Endothelial cell of umbilical vein (primary cell): ENCODE measurements around the gene MFSD6. TPM values are rescaled to one million over a fixed set of nuclear protein-coding genes. Genes with fewer than 3 reads are reported as not detected.

Experiments
- BruUV-seq: library from RNA; stranded (reverse); fragments of 400-500 nt; replicated peaks from 2 replicates; lab custom pipeline; 2021; lab: Mats Ljungman, UMichigan
- CTCF ChIA-PET: fragments of 300-600, 350-600 bp; sonication (Branson Sonifier 250); formaldehyde crosslinking; loops from one replicate; lab custom pipeline; 2021; ENCODE audit warnings: antibody characterized with exemption, inconsistent platforms; lab: Charles Lee
- POLR2A ChIA-PET: fragments of 300-600, 350-600 bp; sonication (Branson Sonifier 250); formaldehyde crosslinking; loops from one replicate; lab custom pipeline; 2021; ENCODE audit warnings: antibody characterized with exemption, inconsistent platforms; lab: Charles Lee
- DNase-seq: peaks from one replicate; pipeline ENCODE4 v3.0.0-alpha.2; 2011; ENCODE audit warnings: low read depth, low spot score
- FAIRE-seq: peaks from 2 replicates; lab custom pipeline; 2011; peaks lifted over from hg19 to GRCh38; lab: Jason Lieb, UNC
- H2AFZ ChIP-seq: 2 replicates; pipeline ENCODE4 v1.6.0; 2012; ENCODE audit warnings: low read depth, low read length, control low read depth, inconsistent platforms
- H3K27ac ChIP-seq: 2 replicates; pipeline ENCODE4 v1.5.1; 2011; ENCODE audit warnings: low read depth, mild to moderate bottlenecking, control low read depth, low read length, moderate library complexity; ENCODE audit not compliant: insufficient read depth
- H3K27me3 ChIP-seq, 2 experiments: 2 replicates each; pipeline versions ENCODE4 v1.6.0 to v1.6.1; 2011; ENCODE audit warnings: low read length in 2 of 2, mixed read lengths in 1 of 2; ENCODE audit not compliant: control insufficient read depth in 2 of 2, insufficient read depth in 2 of 2
- H3K36me3 ChIP-seq, 2 experiments: 2 replicates in 1 of 2; 3 replicates in 1 of 2; pipeline ENCODE4 v1.5.1; 2011; ENCODE audit warnings: low read length in 2 of 2, mild to moderate bottlenecking in 1 of 2, moderate library complexity in 1 of 2; ENCODE audit not compliant: control insufficient read depth in 2 of 2, insufficient read depth in 2 of 2; ENCODE audit errors: extremely low read depth in 1 of 2
- H3K4me1 ChIP-seq: 3 replicates; pipeline ENCODE4 v1.5.1; 2011; ENCODE audit warnings: mild to moderate bottlenecking, low read length; ENCODE audit not compliant: control insufficient read depth, insufficient read depth; ENCODE audit errors: extremely low read depth
- H3K4me2 ChIP-seq: 2 replicates; pipeline ENCODE4 v1.6.1; 2011; ENCODE audit warnings: low read length, control low read depth, mixed read lengths; ENCODE audit not compliant: insufficient read depth
- H3K4me3 ChIP-seq, 3 experiments: fragments of 200-600 bp in 1 of 3; sonication (generic), shearing (Covaris generic) in 1 of 3; replicated peaks in 1 of 3; 2 replicates each; pipeline ENCODE4 v1.5.1; 2011 to 2016; ENCODE audit warnings: control low read depth in 3 of 3, low read length in 3 of 3, mild to moderate bottlenecking in 2 of 3, inconsistent platforms in 1 of 3, low read depth in 1 of 3, moderate library complexity in 1 of 3; ENCODE audit not compliant: insufficient read depth in 1 of 3
- H3K79me2 ChIP-seq: 2 replicates; pipeline ENCODE4 v1.6.0; 2012; ENCODE audit warnings: low read length, inconsistent platforms; ENCODE audit not compliant: control insufficient read depth, insufficient read depth
- H3K9ac ChIP-seq: replicated peaks from 2 replicates; pipeline ENCODE3; 2011; ENCODE audit warnings: low read length, control low read depth; ENCODE audit not compliant: insufficient read depth; ENCODE audit errors: extremely low read depth
- H3K9me1 ChIP-seq: replicated peaks from 3 replicates; pipeline ENCODE4 v1.6.0; 2011; ENCODE audit warnings: mild to moderate bottlenecking, low read length; ENCODE audit not compliant: control insufficient read depth, insufficient read depth; ENCODE audit errors: extremely low read depth
- H3K9me3 ChIP-seq: replicated peaks from 2 replicates; pipeline ENCODE4 v1.5.1; 2012; ENCODE audit warnings: low read length, inconsistent platforms; ENCODE audit not compliant: control insufficient read depth, insufficient read depth
- H4K20me1 ChIP-seq: replicated peaks from 2 replicates; pipeline ENCODE3; 2011; ENCODE audit warnings: mild to moderate bottlenecking, low read length; ENCODE audit not compliant: control insufficient read depth, insufficient read depth; ENCODE audit errors: extremely low read depth
- CTCF ChIP-seq, 2 donors: IDR thresholded peaks; 1 replicate in 1 of 2; 2 replicates in 1 of 2; pipeline ENCODE4 v1.5.1; 2011; ENCODE audit warnings: low read length in 2 of 2, mild to moderate bottlenecking in 2 of 2, moderate library complexity in 2 of 2, control low read depth in 1 of 2, inconsistent platforms in 1 of 2, low read depth in 1 of 2; ENCODE audit not compliant: insufficient read depth in 1 of 2; ENCODE audit errors: extremely low read depth in 1 of 2
- EZH2 ChIP-seq: IDR thresholded peaks from 2 replicates; pipeline ENCODE4 v1.6.1; 2012; ENCODE audit warnings: borderline replicate concordance, low read depth, mild to moderate bottlenecking, moderate library complexity, low read length, inconsistent platforms; ENCODE audit not compliant: severe bottlenecking
- FOS ChIP-seq: IDR thresholded peaks from 2 replicates; pipeline ENCODE4 v1.6.1; 2011; ENCODE audit warnings: mild to moderate bottlenecking, low read length, moderate library complexity, borderline replicate concordance; ENCODE audit not compliant: insufficient read depth
- GATA2 ChIP-seq: IDR thresholded peaks from 2 replicates; pipeline ENCODE4 v1.7.0; 2011; ENCODE audit warnings: low read depth, mild to moderate bottlenecking, moderate library complexity, mixed read lengths, low read length; ENCODE audit not compliant: insufficient read length, insufficient read depth
- JUN ChIP-seq: IDR thresholded peaks from 2 replicates; pipeline ENCODE4 v1.6.1; 2011; ENCODE audit warnings: borderline replicate concordance, low read depth; ENCODE audit not compliant: insufficient read length, insufficient read depth
- MYC ChIP-seq: IDR thresholded peaks from one replicate; pipeline ENCODE4 v1.6.1; 2011; ENCODE audit warnings: mild to moderate bottlenecking, low read depth, low read length
- POLR2A ChIP-seq: IDR thresholded peaks from 2 replicates; pipeline ENCODE4 v1.6.1; 2012; ENCODE audit warnings: low read depth, mild to moderate bottlenecking, control low read depth, low read length
- POLR2AphosphoS5 ChIP-seq: IDR thresholded peaks from 2 replicates; pipeline ENCODE4 v1.6.1; 2012; ENCODE audit warnings: low read depth, mild to moderate bottlenecking, control low read depth, low read length, moderate library complexity; ENCODE audit not compliant: insufficient read depth
- dilution Hi-C: fragments of 300-500 bp; cut with MboI; formaldehyde crosslinking; loops from one replicate; pipeline ENCODE4 v1.15.0; 2019; ENCODE audit warnings: low sequenced_read_pairs; ENCODE audit not compliant: extremely low pct_ligation_motif_present
- intact Hi-C: fragments of 100-400 bp; cut with micrococcal nuclease; formaldehyde crosslinking; loops from one replicate; pipeline ENCODE4 v1.10.0; 2022
- polyA plus RNA-seq, 4 experiments: library from polyadenylated mRNA; depleted of rRNA in 3 of 4; stranded (reverse) in 3 of 4; unstranded in 1 of 4; fragments of >200 nt; gene quantifications; 2 replicates each; pipeline versions ENCODE4 v1.2.1 to v1.2.3, GENCODE V29; 2011 to 2012; ENCODE audit warnings: missing spikeins in 1 of 4
- total RNA-seq: library from RNA; stranded (reverse); gene quantifications from 2 replicates; pipeline ENCODE4 v1.2.3, GENCODE V29; 2021
- TF ChIP-seq, protein P1 (sequence below): IDR thresholded peaks from 2 replicates; pipeline ENCODE4 v1.6.1; 2011; ENCODE audit not compliant: insufficient read depth, insufficient read length

The MFSD6 gene
- total and polyA plus RNA-seq, 2 donors (not counting 3 experiments of a cell fraction or from before 2014, with no cell fraction given), result 4.3 to 4.5 TPM

GRCh38 chr2:190535121-190535439 is 126.9 kb downstream of the MFSD6 start:
- peaks cover 2% of the 10 kb centered on the region for H3K9me3 ChIP-seq
- H3K27me3 ChIP-seq, result no peaks in the 10 kb centered on the region
- no peak for FAIRE-seq
- H3K4me1 ChIP-seq, result peaks cover 9% of the 10 kb centered on the region
- peak overlapping the region; percentile 63 to 85 (median 66) for H3K4me3 ChIP-seq
- TF ChIP-seq CTCF (IDR thresholded peaks at IDR 0.05; ENCODE audit: extremely low read depth in 1 of 2, insufficient read depth in 1 of 2, low read depth in 1 of 2, low read length in 2 of 2) (no peak), JUN (no peak), FOS (no peak), POLR2A (no peak), GATA2 (no peak), POLR2AphosphoS5 (no peak), EZH2 (no peak), MYC (no peak)
- TF ChIP-seq, protein P1, sequence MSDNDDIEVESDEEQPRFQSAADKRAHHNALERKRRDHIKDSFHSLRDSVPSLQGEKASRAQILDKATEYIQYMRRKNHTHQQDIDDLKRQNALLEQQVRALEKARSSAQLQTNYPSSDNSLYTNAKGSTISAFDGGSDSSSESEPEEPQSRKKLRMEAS, result no peak
- peak overlapping the region; percentile 81 for H3K9ac ChIP-seq
- H3K36me3 ChIP-seq, result no peaks in the 10 kb centered on the region
- POLR2A ChIA-PET, result interaction anchor here (0.7 kb wide), 1 partner anchor 9 kb away, joined by 3 read pairs; no protein-coding TSS in a partner anchor
- DNase-seq, result peak; percentile 43
- no peaks in the 10 kb centered on the region for H4K20me1 ChIP-seq
- peak overlapping the region; percentile 72 for H2AFZ ChIP-seq
- no peaks in the 10 kb centered on the region for H3K79me2 ChIP-seq
- TSS peak; percentile 62 for BruUV-seq
- peak overlapping the region; percentile 99 for H3K4me2 ChIP-seq
- intact Hi-C loops, result no loop called here
- H3K9me1 ChIP-seq, result no peaks in the 10 kb centered on the region
- peak overlapping the region; percentile 3 for H3K27ac ChIP-seq
- CTCF ChIA-PET, result no interaction called here
- dilution Hi-C loops, result no loop called here
